Mucosa of descending colon (tissue), 3 donors: ENCODE measurements around the gene KSR1. TPM values are rescaled to one million over a fixed set of nuclear protein-coding genes. Genes with fewer than 3 reads are reported as not detected.

ENCODE experiments used
- ATAC-seq: fragments of 200-7000 bp; cut with Tn5 transposase; one replicate; pipeline ENCODE4 v1.9.1; 2020; ENCODE audit warnings: mild to moderate bottlenecking, moderate library complexity
- DNase-seq, 3 donors: peaks; one replicate each; pipeline ENCODE4 v3.0.0-alpha.2; 2020
- H3K36me3 ChIP-seq: fragments of 200-600 bp; one replicate; pipeline ENCODE4 v1.8.0; 2021; ENCODE audit warnings: low read depth, mild to moderate bottlenecking
- H3K4me1 ChIP-seq: fragments of 200-600 bp; one replicate; pipeline ENCODE4 v1.8.0; 2021; ENCODE audit warnings: low read depth, mild to moderate bottlenecking
- H3K4me3 ChIP-seq: fragments of 200-600 bp; one replicate; pipeline ENCODE4 v1.8.0; 2021; ENCODE audit warnings: mild to moderate bottlenecking
- H3K9me3 ChIP-seq: fragments of 200-600 bp; one replicate; pipeline ENCODE4 v1.8.0; 2021; ENCODE audit warnings: mild to moderate bottlenecking
- intact Hi-C, 2 donors: fragments of 100-400 bp; cut with DNase I in 1 of 2; cut with micrococcal nuclease in 1 of 2; formaldehyde crosslinking; loops; one replicate each; pipeline versions ENCODE4 v1.11.0 to v1.11.1; 2022; cut with DNase I, micrococcal nuclease
- total RNA-seq, 3 donors: library from RNA; stranded (reverse); fragmentation: NEBNext Ultra II Directional in 2 of 3; extraction: Animal tissue kit (Norgen Biotek cat#: 25700) in 2 of 3; gene quantifications; one replicate each; pipeline versions ENCODE4 v1.2.1 to v1.2.4, GENCODE V29; 2021 to 2023
- TF ChIP-seq, protein P1 (sequence below): fragments of 200-600 bp; IDR thresholded peaks from one replicate; pipeline ENCODE4 v1.8.0; 2022; ENCODE audit warnings: antibody characterized with exemption, mild to moderate bottlenecking
- donor health status: DM: no; HTN: no; CAD: no; lungs with moderate emphysema.
- donor health status: DM: no; HTN: no; CAD: no.
- donor health status: DM: no; HTN: yes; CAD: no.

Gene KSR1
- total RNA-seq, 3 donors from 2014 or later = 20.5 to 50.4 (median 21.3) TPM

DNA sequence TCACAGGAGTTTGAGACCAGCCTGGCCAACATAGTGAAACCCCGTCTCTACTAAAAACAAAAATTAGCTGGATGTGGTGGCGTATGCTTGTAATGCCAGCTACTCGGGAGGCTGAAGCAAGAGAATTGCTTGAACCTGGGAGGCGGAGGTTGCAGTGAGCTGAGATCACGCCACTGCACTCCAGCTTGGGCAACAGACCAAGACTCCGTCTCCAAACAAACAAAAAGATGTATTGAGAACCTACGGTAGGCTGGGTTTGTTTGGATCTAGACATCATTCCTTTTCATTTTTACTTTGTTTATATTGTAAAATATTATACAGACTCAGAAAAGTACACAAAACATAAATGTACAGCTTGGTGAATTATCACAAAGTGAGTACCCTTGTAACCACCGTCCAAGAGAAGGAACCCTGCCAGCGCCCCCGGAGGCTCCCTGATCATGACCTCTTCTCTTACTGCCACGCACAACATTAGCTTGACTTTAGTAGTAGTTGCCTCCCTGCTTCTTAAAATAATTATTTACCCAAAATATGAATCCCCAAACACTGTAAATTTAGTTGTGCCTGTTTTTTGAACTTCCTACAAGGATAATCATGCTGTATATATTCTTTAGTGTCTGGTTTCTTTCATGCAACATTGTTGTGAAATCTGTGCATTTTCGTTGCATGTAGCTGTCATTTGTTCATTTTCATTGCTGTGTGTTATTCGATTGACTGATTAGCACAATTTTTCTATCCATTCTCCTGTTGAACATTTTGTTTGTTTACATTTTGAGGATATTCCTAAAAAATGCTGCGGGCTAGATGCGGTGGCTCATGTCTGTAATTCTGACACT, 56.5 kb downstream of the KSR1 start:
- no peaks in the 10 kb centered on the region for H3K9me3 ChIP-seq
- intact Hi-C loops = loop anchor here in 1 of 2 donors (10.0 kb wide), 1 partner anchor 52 kb away; no protein-coding TSS in a partner anchor
- TF ChIP-seq, protein P1, sequence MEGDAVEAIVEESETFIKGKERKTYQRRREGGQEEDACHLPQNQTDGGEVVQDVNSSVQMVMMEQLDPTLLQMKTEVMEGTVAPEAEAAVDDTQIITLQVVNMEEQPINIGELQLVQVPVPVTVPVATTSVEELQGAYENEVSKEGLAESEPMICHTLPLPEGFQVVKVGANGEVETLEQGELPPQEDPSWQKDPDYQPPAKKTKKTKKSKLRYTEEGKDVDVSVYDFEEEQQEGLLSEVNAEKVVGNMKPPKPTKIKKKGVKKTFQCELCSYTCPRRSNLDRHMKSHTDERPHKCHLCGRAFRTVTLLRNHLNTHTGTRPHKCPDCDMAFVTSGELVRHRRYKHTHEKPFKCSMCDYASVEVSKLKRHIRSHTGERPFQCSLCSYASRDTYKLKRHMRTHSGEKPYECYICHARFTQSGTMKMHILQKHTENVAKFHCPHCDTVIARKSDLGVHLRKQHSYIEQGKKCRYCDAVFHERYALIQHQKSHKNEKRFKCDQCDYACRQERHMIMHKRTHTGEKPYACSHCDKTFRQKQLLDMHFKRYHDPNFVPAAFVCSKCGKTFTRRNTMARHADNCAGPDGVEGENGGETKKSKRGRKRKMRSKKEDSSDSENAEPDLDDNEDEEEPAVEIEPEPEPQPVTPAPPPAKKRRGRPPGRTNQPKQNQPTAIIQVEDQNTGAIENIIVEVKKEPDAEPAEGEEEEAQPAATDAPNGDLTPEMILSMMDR = no peak
- no peak overlapping the region for H3K4me3 ChIP-seq
- no peak for ATAC-seq
- no peaks in the 10 kb centered on the region for H3K36me3 ChIP-seq
- no peaks in the 10 kb centered on the region for H3K4me1 ChIP-seq
- DNase-seq = no peak

DNA sequence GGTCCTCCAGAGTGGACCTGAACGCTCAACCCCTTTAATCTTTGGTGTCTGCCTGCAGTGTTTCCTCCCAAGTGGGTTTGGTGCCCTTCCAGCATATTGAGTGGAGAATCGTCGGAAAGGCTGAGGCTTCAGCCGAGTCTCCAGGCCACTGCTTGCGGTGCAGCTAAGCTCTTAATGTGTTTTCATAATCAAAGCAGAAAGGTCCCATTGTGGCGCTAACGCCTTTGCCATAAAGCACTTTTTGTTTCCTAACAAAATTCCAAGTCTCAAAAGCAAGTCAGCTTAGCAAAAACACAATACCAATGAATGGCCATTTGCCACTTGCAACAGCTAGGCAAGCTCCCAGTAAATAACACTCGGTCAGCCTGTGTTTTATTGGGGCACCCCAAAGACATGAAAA, 57.6 kb downstream of the KSR1 start:
- DNase-seq (no peak), ATAC-seq (no peak)
- intact Hi-C loops = loop anchor here in 1 of 2 donors (10.0 kb wide), 1 partner anchor 51 kb away; no protein-coding TSS in a partner anchor
- H3K4me3 ChIP-seq = no peak overlapping the region
- H3K36me3 ChIP-seq = no peaks in the 10 kb centered on the region
- no peaks in the 10 kb centered on the region for H3K9me3 ChIP-seq
- no peaks in the 10 kb centered on the region for H3K4me1 ChIP-seq
- TF ChIP-seq, protein P1 = no peak

DNA sequence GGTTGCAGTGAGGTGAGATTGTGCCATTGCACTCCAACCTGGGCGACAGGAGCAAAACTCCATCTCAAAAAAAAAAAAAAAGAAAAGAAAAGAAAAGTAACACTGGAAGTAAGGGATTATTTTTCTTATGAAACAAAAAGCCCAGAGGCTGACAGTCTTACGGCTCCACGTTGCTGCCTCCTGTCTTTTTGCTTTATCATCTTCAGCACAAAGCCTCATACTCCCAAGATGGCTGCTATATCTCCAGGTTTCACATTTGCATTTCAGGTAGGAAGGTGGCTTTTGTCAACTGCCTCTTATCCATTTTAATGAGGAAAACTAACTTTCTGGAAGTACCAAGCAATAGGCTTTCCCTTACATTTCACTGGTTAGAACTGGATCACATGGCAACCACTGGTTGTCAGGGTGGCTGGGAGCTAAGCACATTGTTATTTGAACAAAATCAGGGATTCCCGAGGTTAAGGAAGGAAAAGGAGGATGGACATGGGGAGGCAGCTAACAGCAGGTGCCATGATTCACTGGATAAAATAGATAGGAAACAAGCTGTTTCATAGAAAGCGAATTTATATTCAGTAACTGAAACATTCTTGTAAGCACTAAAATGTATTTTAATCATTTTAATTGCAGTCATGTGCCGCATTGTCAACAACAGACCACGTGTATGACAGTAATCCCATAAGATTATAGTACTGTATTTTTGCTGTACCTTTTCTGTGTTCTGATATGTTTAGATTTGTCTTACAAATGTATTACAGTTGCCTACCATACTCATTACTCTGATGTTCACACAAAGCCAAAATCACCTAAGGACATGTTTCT, 58.6 kb downstream of the KSR1 start:
- DNase-seq (no peak), ATAC-seq (no peak)
- intact Hi-C loops = loop anchor here in 1 of 2 donors (10.0 kb wide), 1 partner anchor 50 kb away; no protein-coding TSS in a partner anchor
- no peaks in the 10 kb centered on the region for H3K4me1 ChIP-seq
- no peaks in the 10 kb centered on the region for H3K36me3 ChIP-seq
- TF ChIP-seq, protein P1 = no peak
- H3K4me3 ChIP-seq = no peak overlapping the region
- no peaks in the 10 kb centered on the region for H3K9me3 ChIP-seq

- Histone ChIP-seq H3K4me3 (no peak overlapping the region), H3K36me3 (no peaks in the 10 kb centered on the region), H3K9me3 (no peaks in the 10 kb centered on the region), H3K4me1 (no peaks in the 10 kb centered on the region)
- no peak for ATAC-seq
- intact Hi-C loops = loop anchor here in 1 of 2 donors (10.0 kb wide), 1 partner anchor 47 kb away; no protein-coding TSS in a partner anchor
- TF ChIP-seq, protein P1 = no peak
- DNase-seq = no peak
Measured at GRCh38 chr17:27518048-27518447, 61.8 kb downstream of the KSR1 start.

DNA sequence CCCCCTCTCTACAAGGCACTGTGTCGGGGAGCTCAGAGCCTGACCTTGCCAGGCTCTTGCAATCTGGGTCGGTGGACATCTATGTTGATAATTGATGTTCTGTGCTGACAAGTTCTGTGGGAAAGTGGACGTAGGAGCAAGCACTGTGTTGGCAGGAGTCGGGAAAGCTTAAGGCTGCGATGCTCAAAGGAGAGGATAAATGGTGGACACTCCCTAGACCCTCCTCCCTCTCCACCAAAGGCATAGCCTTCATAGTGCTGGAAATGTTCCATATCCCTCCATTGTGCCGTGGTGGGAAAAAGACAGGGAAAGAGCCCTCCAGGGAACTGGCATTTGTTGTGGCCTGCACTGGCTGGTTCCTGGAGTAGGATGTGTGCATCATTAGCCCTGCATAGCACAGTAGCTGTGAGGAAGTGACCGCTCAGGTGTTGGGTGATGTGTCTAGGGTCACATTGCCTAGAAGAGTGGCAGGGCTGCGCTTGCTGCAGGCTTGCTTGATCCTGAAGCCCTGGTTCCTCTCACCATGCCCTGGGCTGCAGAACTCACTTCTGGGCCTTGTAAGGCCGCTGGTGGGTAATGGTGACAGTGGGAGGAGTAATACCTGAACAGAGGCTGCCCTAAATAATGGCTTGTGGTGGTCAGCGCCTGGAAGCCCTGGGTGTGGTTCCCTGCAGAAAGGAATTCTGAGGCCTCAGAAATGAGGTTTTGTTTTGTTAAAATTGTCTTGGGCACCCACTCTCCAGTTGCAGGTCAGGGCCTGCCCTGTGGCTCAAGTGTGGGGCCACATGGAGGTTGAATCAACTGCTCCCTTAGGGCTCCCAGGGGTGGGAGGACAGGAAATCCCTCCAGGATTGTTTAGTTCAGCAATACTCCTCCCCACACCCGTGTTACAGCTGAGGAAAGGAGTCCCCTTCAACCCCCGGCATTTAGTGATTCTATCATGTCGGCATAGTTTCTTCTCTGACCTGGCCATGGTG, 62.6 kb downstream of the KSR1 start:
- DNase-seq (no peak), ATAC-seq (no peak)
- H3K36me3 ChIP-seq = no peaks in the 10 kb centered on the region
- H3K9me3 ChIP-seq = no peaks in the 10 kb centered on the region
- TF ChIP-seq, protein P1 = no peak
- no peaks in the 10 kb centered on the region for H3K4me1 ChIP-seq
- intact Hi-C loops = loop anchor here in 1 of 2 donors (10.0 kb wide), 1 partner anchor 46 kb away; no protein-coding TSS in a partner anchor
- no peak overlapping the region for H3K4me3 ChIP-seq
